Endothelial cell of umbilical vein (primary cell): ENCODE results near the gene PRSS48. TPM values are rescaled to one million over a fixed set of nuclear protein-coding genes. Genes with fewer than 3 reads are reported as not detected.
A peak's percentile ranks its signal among the peaks of the same experiment; 100 is the strongest.

Experiments
- BruUV-seq: library from RNA; stranded (reverse); fragments of 400-500 nt; replicated peaks from 2 replicates; lab custom pipeline; 2021; lab: Mats Ljungman, UMichigan
- CTCF ChIA-PET: fragments of 300-600, 350-600 bp; sonication (Branson Sonifier 250); formaldehyde crosslinking; loops from one replicate; lab custom pipeline; 2021; ENCODE audit warnings: antibody characterized with exemption, inconsistent platforms; lab: Charles Lee
- POLR2A ChIA-PET: fragments of 300-600, 350-600 bp; sonication (Branson Sonifier 250); formaldehyde crosslinking; loops from one replicate; lab custom pipeline; 2021; ENCODE audit warnings: antibody characterized with exemption, inconsistent platforms; lab: Charles Lee
- DNase-seq: peaks from one replicate; pipeline ENCODE4 v3.0.0-alpha.2; 2011; ENCODE audit warnings: low read depth, low spot score
- FAIRE-seq: peaks from 2 replicates; lab custom pipeline; 2011; peaks lifted over from hg19 to GRCh38; lab: Jason Lieb, UNC
- H2AFZ ChIP-seq: 2 replicates; pipeline ENCODE4 v1.6.0; 2012; ENCODE audit warnings: low read depth, low read length, control low read depth, inconsistent platforms
- H3K27ac ChIP-seq: 2 replicates; pipeline ENCODE4 v1.5.1; 2011; ENCODE audit warnings: low read depth, mild to moderate bottlenecking, control low read depth, low read length, moderate library complexity; ENCODE audit not compliant: insufficient read depth
- H3K27me3 ChIP-seq, 2 experiments: 2 replicates each; pipeline versions ENCODE4 v1.6.0 to v1.6.1; 2011; ENCODE audit warnings: low read length in 2 of 2, mixed read lengths in 1 of 2; ENCODE audit not compliant: control insufficient read depth in 2 of 2, insufficient read depth in 2 of 2
- H3K36me3 ChIP-seq, 2 experiments: 2 replicates in 1 of 2; 3 replicates in 1 of 2; pipeline ENCODE4 v1.5.1; 2011; ENCODE audit warnings: low read length in 2 of 2, mild to moderate bottlenecking in 1 of 2, moderate library complexity in 1 of 2; ENCODE audit not compliant: control insufficient read depth in 2 of 2, insufficient read depth in 2 of 2; ENCODE audit errors: extremely low read depth in 1 of 2
- H3K4me1 ChIP-seq: 3 replicates; pipeline ENCODE4 v1.5.1; 2011; ENCODE audit warnings: mild to moderate bottlenecking, low read length; ENCODE audit not compliant: control insufficient read depth, insufficient read depth; ENCODE audit errors: extremely low read depth
- H3K4me2 ChIP-seq: 2 replicates; pipeline ENCODE4 v1.6.1; 2011; ENCODE audit warnings: low read length, control low read depth, mixed read lengths; ENCODE audit not compliant: insufficient read depth
- H3K4me3 ChIP-seq, 3 experiments: fragments of 200-600 bp in 1 of 3; sonication (generic), shearing (Covaris generic) in 1 of 3; replicated peaks in 1 of 3; 2 replicates each; pipeline ENCODE4 v1.5.1; 2011 to 2016; ENCODE audit warnings: control low read depth in 3 of 3, low read length in 3 of 3, mild to moderate bottlenecking in 2 of 3, inconsistent platforms in 1 of 3, low read depth in 1 of 3, moderate library complexity in 1 of 3; ENCODE audit not compliant: insufficient read depth in 1 of 3
- H3K79me2 ChIP-seq: 2 replicates; pipeline ENCODE4 v1.6.0; 2012; ENCODE audit warnings: low read length, inconsistent platforms; ENCODE audit not compliant: control insufficient read depth, insufficient read depth
- H3K9ac ChIP-seq: replicated peaks from 2 replicates; pipeline ENCODE3; 2011; ENCODE audit warnings: low read length, control low read depth; ENCODE audit not compliant: insufficient read depth; ENCODE audit errors: extremely low read depth
- H3K9me1 ChIP-seq: replicated peaks from 3 replicates; pipeline ENCODE4 v1.6.0; 2011; ENCODE audit warnings: mild to moderate bottlenecking, low read length; ENCODE audit not compliant: control insufficient read depth, insufficient read depth; ENCODE audit errors: extremely low read depth
- H3K9me3 ChIP-seq: replicated peaks from 2 replicates; pipeline ENCODE4 v1.5.1; 2012; ENCODE audit warnings: low read length, inconsistent platforms; ENCODE audit not compliant: control insufficient read depth, insufficient read depth
- H4K20me1 ChIP-seq: replicated peaks from 2 replicates; pipeline ENCODE3; 2011; ENCODE audit warnings: mild to moderate bottlenecking, low read length; ENCODE audit not compliant: control insufficient read depth, insufficient read depth; ENCODE audit errors: extremely low read depth
- CTCF ChIP-seq, 2 donors: IDR thresholded peaks; 1 replicate in 1 of 2; 2 replicates in 1 of 2; pipeline ENCODE4 v1.5.1; 2011; ENCODE audit warnings: low read length in 2 of 2, mild to moderate bottlenecking in 2 of 2, moderate library complexity in 2 of 2, control low read depth in 1 of 2, inconsistent platforms in 1 of 2, low read depth in 1 of 2; ENCODE audit not compliant: insufficient read depth in 1 of 2; ENCODE audit errors: extremely low read depth in 1 of 2
- EZH2 ChIP-seq: IDR thresholded peaks from 2 replicates; pipeline ENCODE4 v1.6.1; 2012; ENCODE audit warnings: borderline replicate concordance, low read depth, mild to moderate bottlenecking, moderate library complexity, low read length, inconsistent platforms; ENCODE audit not compliant: severe bottlenecking
- FOS ChIP-seq: IDR thresholded peaks from 2 replicates; pipeline ENCODE4 v1.6.1; 2011; ENCODE audit warnings: mild to moderate bottlenecking, low read length, moderate library complexity, borderline replicate concordance; ENCODE audit not compliant: insufficient read depth
- GATA2 ChIP-seq: IDR thresholded peaks from 2 replicates; pipeline ENCODE4 v1.7.0; 2011; ENCODE audit warnings: low read depth, mild to moderate bottlenecking, moderate library complexity, mixed read lengths, low read length; ENCODE audit not compliant: insufficient read length, insufficient read depth
- JUN ChIP-seq: IDR thresholded peaks from 2 replicates; pipeline ENCODE4 v1.6.1; 2011; ENCODE audit warnings: borderline replicate concordance, low read depth; ENCODE audit not compliant: insufficient read length, insufficient read depth
- MAX ChIP-seq: IDR thresholded peaks from 2 replicates; pipeline ENCODE4 v1.6.1; 2011; ENCODE audit not compliant: insufficient read depth, insufficient read length
- MYC ChIP-seq: IDR thresholded peaks from one replicate; pipeline ENCODE4 v1.6.1; 2011; ENCODE audit warnings: mild to moderate bottlenecking, low read depth, low read length
- POLR2A ChIP-seq: IDR thresholded peaks from 2 replicates; pipeline ENCODE4 v1.6.1; 2012; ENCODE audit warnings: low read depth, mild to moderate bottlenecking, control low read depth, low read length
- POLR2AphosphoS5 ChIP-seq: IDR thresholded peaks from 2 replicates; pipeline ENCODE4 v1.6.1; 2012; ENCODE audit warnings: low read depth, mild to moderate bottlenecking, control low read depth, low read length, moderate library complexity; ENCODE audit not compliant: insufficient read depth
- dilution Hi-C: fragments of 300-500 bp; cut with MboI; formaldehyde crosslinking; loops from one replicate; pipeline ENCODE4 v1.15.0; 2019; ENCODE audit warnings: low sequenced_read_pairs; ENCODE audit not compliant: extremely low pct_ligation_motif_present
- intact Hi-C: fragments of 100-400 bp; cut with micrococcal nuclease; formaldehyde crosslinking; loops from one replicate; pipeline ENCODE4 v1.10.0; 2022
- polyA plus RNA-seq, 4 experiments: library from polyadenylated mRNA; depleted of rRNA in 3 of 4; stranded (reverse) in 3 of 4; unstranded in 1 of 4; fragments of >200 nt; gene quantifications; 2 replicates each; pipeline versions ENCODE4 v1.2.1 to v1.2.3, GENCODE V29; 2011 to 2012; ENCODE audit warnings: missing spikeins in 1 of 4
- total RNA-seq: library from RNA; stranded (reverse); gene quantifications from 2 replicates; pipeline ENCODE4 v1.2.3, GENCODE V29; 2021

The PRSS48 gene
- total and polyA plus RNA-seq, 2 donors (not counting 3 experiments of a cell fraction or from before 2014, with no cell fraction given): not detected

GRCh38 chr4:151323667-151324066 lies 46.7 kb downstream of the PRSS48 start:
- no peaks in the 10 kb centered on the region for H3K36me3 ChIP-seq
- POLR2A ChIA-PET: no interaction called here
- peaks cover 56% of the 10 kb centered on the region for H3K79me2 ChIP-seq
- no peak for TF ChIP-seq POLR2AphosphoS5
- no peak for TF ChIP-seq GATA2
- TF ChIP-seq MAX: no peak
- no peak for TF ChIP-seq JUN
- no peak for TF ChIP-seq CTCF (IDR thresholded peaks at IDR 0.05; ENCODE audit: extremely low read depth in 1 of 2, insufficient read depth in 1 of 2, low read depth in 1 of 2, low read length in 2 of 2)
- TF ChIP-seq POLR2A: no peak
- no peak for TF ChIP-seq MYC
- no peak for TF ChIP-seq FOS
- no peak for TF ChIP-seq EZH2
- CTCF ChIA-PET: interaction anchor here (0.7 to 6.3 kb wide), 5 partner anchors 9 to 47 kb away, joined by 3 to 30 read pairs (median 6); partner anchors contain the start of gene PRSS48
- H3K9me3 ChIP-seq: no peaks in the 10 kb centered on the region
- no peaks in the 10 kb centered on the region for H3K9me1 ChIP-seq
- H3K9ac ChIP-seq: peak overlapping the region; percentile 88
- H4K20me1 ChIP-seq: no peaks in the 10 kb centered on the region
- H3K4me3 ChIP-seq: peak overlapping the region in 2 of 3 experiments; percentile 48 to 86
- H2AFZ ChIP-seq: no peak overlapping the region
- intact Hi-C loops (no loop called here), dilution Hi-C loops (no loop called here)
- no peak for FAIRE-seq
- peak; percentile 20 for DNase-seq
- H3K4me1 ChIP-seq: peaks cover 24% of the 10 kb centered on the region
- no TSS peak for BruUV-seq
- no peaks in the 10 kb centered on the region for H3K27me3 ChIP-seq
- no peak overlapping the region for H3K27ac ChIP-seq
- peak overlapping the region; percentile 99 for H3K4me2 ChIP-seq
